Measurements from ENCODE around the gene ZNF787.

DNA sequence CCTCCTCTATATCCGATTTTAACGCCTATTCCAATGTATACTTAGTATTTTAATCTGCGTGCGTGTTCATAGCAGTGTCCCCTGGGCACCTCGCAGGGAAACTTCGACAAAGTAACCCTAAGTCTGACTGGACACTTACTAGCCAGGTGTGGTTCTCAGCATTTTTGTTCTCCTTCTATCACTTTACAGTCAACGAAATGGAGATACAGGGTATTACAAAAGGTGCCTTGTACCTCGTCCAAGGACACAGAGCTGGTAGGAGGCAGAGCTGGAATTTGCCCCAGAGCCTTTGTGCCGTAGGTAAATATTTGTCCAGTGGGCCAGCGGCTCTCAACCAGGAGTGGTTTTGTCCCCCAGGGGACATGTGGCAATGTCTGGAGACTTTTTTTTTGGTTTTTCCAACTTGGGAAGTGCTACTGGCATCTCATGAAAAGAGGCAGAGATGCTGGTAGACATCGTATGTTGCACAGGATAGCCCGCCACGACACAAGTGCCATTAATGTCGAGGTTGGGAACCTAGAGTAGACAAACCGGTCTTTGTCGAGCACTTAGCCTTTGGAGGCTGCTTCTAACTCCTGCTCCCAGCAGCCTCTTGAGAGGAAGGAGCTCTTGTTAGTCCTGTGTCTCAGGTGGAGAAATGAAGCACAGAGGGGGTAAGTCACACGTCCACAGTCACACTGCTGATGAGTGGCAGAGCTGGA lies 21.1 kb upstream of the ZNF787 start:
- TF ChIP-seq CSDC2 (CRISPR knock-in tag; IDR thresholded peaks at IDR 0.05) (no peak), POU6F1 (CRISPR knock-in tag; IDR thresholded peaks at IDR 0.05; ENCODE audit: borderline replicate concordance, low read depth) (no peak), ZFP3 (CRISPR knock-in tag; IDR thresholded peaks at IDR 0.05) (no peak), RARB (CRISPR knock-in tag; IDR thresholded peaks at IDR 0.05) (no peak), ZNF8 (CRISPR knock-in tag; IDR thresholded peaks at IDR 0.05) (no peak)

Data from SK-N-SH treated with all-trans-retinoic acid at 6 μM for 48 hours (cell line).